CD14-positive monocyte (primary cell): ENCODE results near the gene SLC39A3. TPM values are rescaled to one million over a fixed set of nuclear protein-coding genes. Genes with fewer than 3 reads are reported as not detected.
A peak's percentile ranks its signal among the peaks of the same experiment; 100 is the strongest.

Experiments
- DNase-seq, 3 donors: peaks; one replicate each; pipeline ENCODE4 v3.0.0-alpha.2; 2011 to 2022
- H2AFZ ChIP-seq: 2 replicates; pipeline ENCODE4 v1.6.0; 2012; ENCODE audit warnings: mild to moderate bottlenecking, low read depth, low read length, inconsistent platforms; ENCODE audit not compliant: insufficient read depth, poor library complexity, severe bottlenecking
- H3K27ac ChIP-seq, 2 donors: 1 replicate in 1 of 2; 2 replicates in 1 of 2; pipeline ENCODE4 v1.5.1; 2012 to 2013; ENCODE audit warnings: low read length in 2 of 2, control low read depth in 1 of 2, inconsistent platforms in 1 of 2, low read depth in 1 of 2, mild to moderate bottlenecking in 1 of 2
- H3K27me3 ChIP-seq, 2 donors: one replicate each; pipeline versions ENCODE4 v1.6.0 to v1.6.1; 2011 to 2013; ENCODE audit warnings: low read length in 2 of 2; ENCODE audit not compliant: control insufficient read depth in 2 of 2, insufficient read depth in 2 of 2
- H3K36me3 ChIP-seq, 2 donors: replicated peaks in 1 of 2; 1 replicate in 1 of 2; 2 replicates in 1 of 2; pipeline versions ENCODE4 v1.5.1 to v1.6.1; 2012 to 2013; ENCODE audit warnings: low read length in 2 of 2, control low read depth in 1 of 2, inconsistent platforms in 1 of 2, mild to moderate bottlenecking in 1 of 2; ENCODE audit not compliant: insufficient read depth in 2 of 2, control insufficient read depth in 1 of 2
- H3K4me1 ChIP-seq, 2 donors: 1 replicate in 1 of 2; 2 replicates in 1 of 2; pipeline versions ENCODE4 v1.5.1 to v1.6.1; 2012 to 2013; ENCODE audit warnings: low read length in 2 of 2, control low read depth in 1 of 2, inconsistent platforms in 1 of 2, mild to moderate bottlenecking in 1 of 2, moderate library complexity in 1 of 2; ENCODE audit not compliant: insufficient read depth in 2 of 2, control insufficient read depth in 1 of 2
- H3K4me2 ChIP-seq: replicated peaks from 2 replicates; pipeline ENCODE3; 2012; ENCODE audit warnings: low read length, moderate library complexity, mild to moderate bottlenecking; ENCODE audit not compliant: poor library complexity, severe bottlenecking; ENCODE audit errors: extremely low read depth
- H3K4me3 ChIP-seq, 3 experiments: fragments of 200-600 bp in 1 of 3; sonication (generic) in 1 of 3; replicated peaks in 1 of 3; 1 replicate in 2 of 3; 2 replicates in 1 of 3; pipeline ENCODE4 v1.5.1; 2011 to 2013; ENCODE audit warnings: low read length in 3 of 3, mild to moderate bottlenecking in 3 of 3, control low read depth in 2 of 3, low read depth in 2 of 3, inconsistent platforms in 1 of 3, moderate library complexity in 1 of 3
- H3K79me2 ChIP-seq: 2 replicates; pipeline ENCODE4 v1.6.0; 2012; ENCODE audit warnings: mild to moderate bottlenecking, control low read depth, inconsistent platforms, low read length, moderate library complexity; ENCODE audit not compliant: insufficient read depth
- H3K9ac ChIP-seq: 2 replicates; pipeline ENCODE4 v1.6.0; 2017; ENCODE audit warnings: low read length, mild to moderate bottlenecking; ENCODE audit not compliant: insufficient read depth, poor library complexity, severe bottlenecking
- H3K9me3 ChIP-seq, 2 donors: replicated peaks in 1 of 2; 1 replicate in 1 of 2; 2 replicates in 1 of 2; pipeline versions ENCODE4 v1.5.1 to v1.6.1; 2012 to 2013; ENCODE audit warnings: low read length in 2 of 2, control low read depth in 1 of 2; ENCODE audit not compliant: control insufficient read depth in 1 of 2, insufficient read depth in 1 of 2
- H4K20me1 ChIP-seq: 2 replicates; pipeline ENCODE4 v1.6.0; 2012; ENCODE audit warnings: mild to moderate bottlenecking, low read length, control low read depth, moderate library complexity; ENCODE audit not compliant: insufficient read depth
- H3K27ac Mint-ChIP-seq, 7 donors: one replicate each; pipeline ENCODE4 v1.8.0; 2020; ENCODE audit warnings: mild to moderate bottlenecking in 7 of 7, mixed read lengths in 7 of 7, moderate library complexity in 6 of 7, inconsistent platforms in 2 of 7
- H3K27me3 Mint-ChIP-seq, 3 donors: one replicate each; pipeline ENCODE4 v1.8.0; 2021 to 2022; ENCODE audit warnings: low read depth in 3 of 3, mild to moderate bottlenecking in 3 of 3, mixed read lengths in 3 of 3, moderate library complexity in 3 of 3, inconsistent platforms in 1 of 3
- H3K36me3 Mint-ChIP-seq, 2 donors: one replicate each; pipeline ENCODE4 v1.8.0; 2020; ENCODE audit warnings: mixed read lengths in 2 of 2, inconsistent platforms in 1 of 2, mild to moderate bottlenecking in 1 of 2
- H3K4me1 Mint-ChIP-seq: one replicate; pipeline ENCODE4 v1.8.0; 2020; ENCODE audit warnings: mild to moderate bottlenecking, mixed read lengths
- H3K4me3 Mint-ChIP-seq, 2 donors: one replicate each; pipeline ENCODE4 v1.8.0; 2020; ENCODE audit warnings: mild to moderate bottlenecking in 2 of 2, mixed read lengths in 2 of 2, moderate library complexity in 1 of 2
- H3K9me3 Mint-ChIP-seq, 7 donors: one replicate each; pipeline ENCODE4 v1.8.0; 2020 to 2022; ENCODE audit warnings: mixed read lengths in 7 of 7, mild to moderate bottlenecking in 6 of 7, moderate library complexity in 6 of 7, inconsistent platforms in 2 of 7
- WGBS: methylation state at CpG from one replicate; pipeline ENCODE4 v1.1.5; 2013; ENCODE audit warnings: missing lambda C conversion rate; ENCODE audit not compliant: insufficient coverage; 5-methylcytosine and 5-hydroxymethylcytosine counted together
- intact Hi-C, 2 donors: fragments of 100-400 bp; cut with micrococcal nuclease; formaldehyde crosslinking; loops; one replicate each; pipeline versions ENCODE4 v1.15.0 to v1.15.1; 2023
- polyA plus RNA-seq, 3 donors: library from polyadenylated mRNA; depleted of rRNA in 1 of 3; unstranded in 2 of 3; stranded (reverse) in 1 of 3; fragments of 300-500 nt in 2 of 3; fragments of >200 nt in 1 of 3; fragmentation: Illumina TruSeq in 2 of 3; gene quantifications; 1 replicate in 2 of 3; 2 replicates in 1 of 3; pipeline ENCODE4 v1.2.3, GENCODE V29; 2012 to 2021
- TF ChIP-seq, protein P1 (sequence below): fragments of 200-600 bp; IDR thresholded peaks from one replicate; pipeline ENCODE4 v1.8.0; 2022; ENCODE audit warnings: antibody characterized with exemption, mild to moderate bottlenecking

The SLC39A3 gene
- polyA plus RNA-seq, 3 donors: 14.2 to 39.5 (median 37.0) TPM

DNA sequence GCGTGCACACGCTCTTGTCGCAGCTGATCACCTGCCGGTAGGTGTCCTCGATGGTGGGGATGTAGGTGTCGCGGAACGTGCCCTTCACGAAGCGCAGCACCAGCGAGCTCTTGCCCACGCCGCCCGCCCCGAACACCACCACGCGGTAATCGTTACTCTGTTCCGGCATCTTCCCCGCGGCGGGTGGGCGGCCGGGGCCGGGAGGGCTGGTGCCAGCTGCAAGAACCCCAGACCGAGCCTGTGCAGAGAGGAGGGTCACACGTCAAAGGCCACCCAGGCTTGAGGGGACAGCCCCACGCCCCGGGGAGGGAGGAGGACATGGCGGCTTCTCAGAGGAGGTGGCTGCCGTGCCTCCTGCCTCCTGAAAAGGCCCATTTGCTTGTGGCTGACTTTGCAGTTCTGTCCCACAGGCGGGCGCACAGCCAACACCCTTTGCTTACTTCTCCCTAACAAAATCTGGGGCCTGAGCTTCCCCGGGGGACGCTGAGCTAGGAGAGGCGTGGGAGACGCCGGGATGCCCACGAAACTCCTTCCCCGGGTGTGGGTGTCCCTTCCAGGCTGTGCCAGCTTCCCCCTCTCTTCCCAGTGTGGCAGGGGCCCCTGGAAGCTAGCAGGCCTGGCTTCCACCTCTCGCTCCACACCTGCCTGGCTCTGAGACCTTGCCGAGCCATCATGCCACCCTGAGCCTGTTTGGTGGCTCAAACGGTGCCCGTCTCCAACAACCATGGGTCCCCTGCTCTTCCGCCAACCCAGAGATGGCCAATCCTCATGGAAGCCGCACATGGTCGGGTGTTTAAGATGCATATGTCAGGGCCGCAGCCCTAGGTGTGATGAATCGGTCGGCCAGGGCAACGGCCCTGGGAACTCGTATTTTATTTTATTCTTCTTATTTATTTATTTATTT is 21.9 kb downstream of the SLC39A3 start:
- no peaks in the 10 kb centered on the region for H3K36me3 Mint-ChIP-seq
- no peak for DNase-seq
- WGBS: 93% methylated on average over 43 of the region's 52 CpGs
- H3K4me1 Mint-ChIP-seq: peaks cover 7% of the 10 kb centered on the region
- no peaks in the 10 kb centered on the region for H4K20me1 ChIP-seq
- intact Hi-C loops: no loop called here
- peak overlapping the region in 1 of 7 donors; percentile 45 for H3K27ac Mint-ChIP-seq
- peaks cover 21 to 48% (median 32%) of the 10 kb centered on the region in 3 donors for H3K27me3 Mint-ChIP-seq
- H3K4me2 ChIP-seq: no peak overlapping the region
- H3K36me3 ChIP-seq: no peaks in the 10 kb centered on the region
- no peak overlapping the region for H3K4me3 ChIP-seq
- TF ChIP-seq, protein P1, sequence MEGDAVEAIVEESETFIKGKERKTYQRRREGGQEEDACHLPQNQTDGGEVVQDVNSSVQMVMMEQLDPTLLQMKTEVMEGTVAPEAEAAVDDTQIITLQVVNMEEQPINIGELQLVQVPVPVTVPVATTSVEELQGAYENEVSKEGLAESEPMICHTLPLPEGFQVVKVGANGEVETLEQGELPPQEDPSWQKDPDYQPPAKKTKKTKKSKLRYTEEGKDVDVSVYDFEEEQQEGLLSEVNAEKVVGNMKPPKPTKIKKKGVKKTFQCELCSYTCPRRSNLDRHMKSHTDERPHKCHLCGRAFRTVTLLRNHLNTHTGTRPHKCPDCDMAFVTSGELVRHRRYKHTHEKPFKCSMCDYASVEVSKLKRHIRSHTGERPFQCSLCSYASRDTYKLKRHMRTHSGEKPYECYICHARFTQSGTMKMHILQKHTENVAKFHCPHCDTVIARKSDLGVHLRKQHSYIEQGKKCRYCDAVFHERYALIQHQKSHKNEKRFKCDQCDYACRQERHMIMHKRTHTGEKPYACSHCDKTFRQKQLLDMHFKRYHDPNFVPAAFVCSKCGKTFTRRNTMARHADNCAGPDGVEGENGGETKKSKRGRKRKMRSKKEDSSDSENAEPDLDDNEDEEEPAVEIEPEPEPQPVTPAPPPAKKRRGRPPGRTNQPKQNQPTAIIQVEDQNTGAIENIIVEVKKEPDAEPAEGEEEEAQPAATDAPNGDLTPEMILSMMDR: no peak
- no peak overlapping the region for H3K9ac ChIP-seq
- H3K4me3 Mint-ChIP-seq: no peak overlapping the region
- no peak overlapping the region for H3K27ac ChIP-seq
- peaks cover 12 to 32% of the 10 kb centered on the region in 2 donors for H3K27me3 ChIP-seq
- peaks cover 14 to 21% of the 10 kb centered on the region in 2 donors for H3K9me3 ChIP-seq
- H3K79me2 ChIP-seq: no peaks in the 10 kb centered on the region
- H3K9me3 Mint-ChIP-seq: peaks cover 8 to 21% (median 17%) of the 10 kb centered on the region in 7 donors
- H3K4me1 ChIP-seq: peaks cover 5 to 10% of the 10 kb centered on the region in 2 donors
- no peak overlapping the region for H2AFZ ChIP-seq

DNA sequence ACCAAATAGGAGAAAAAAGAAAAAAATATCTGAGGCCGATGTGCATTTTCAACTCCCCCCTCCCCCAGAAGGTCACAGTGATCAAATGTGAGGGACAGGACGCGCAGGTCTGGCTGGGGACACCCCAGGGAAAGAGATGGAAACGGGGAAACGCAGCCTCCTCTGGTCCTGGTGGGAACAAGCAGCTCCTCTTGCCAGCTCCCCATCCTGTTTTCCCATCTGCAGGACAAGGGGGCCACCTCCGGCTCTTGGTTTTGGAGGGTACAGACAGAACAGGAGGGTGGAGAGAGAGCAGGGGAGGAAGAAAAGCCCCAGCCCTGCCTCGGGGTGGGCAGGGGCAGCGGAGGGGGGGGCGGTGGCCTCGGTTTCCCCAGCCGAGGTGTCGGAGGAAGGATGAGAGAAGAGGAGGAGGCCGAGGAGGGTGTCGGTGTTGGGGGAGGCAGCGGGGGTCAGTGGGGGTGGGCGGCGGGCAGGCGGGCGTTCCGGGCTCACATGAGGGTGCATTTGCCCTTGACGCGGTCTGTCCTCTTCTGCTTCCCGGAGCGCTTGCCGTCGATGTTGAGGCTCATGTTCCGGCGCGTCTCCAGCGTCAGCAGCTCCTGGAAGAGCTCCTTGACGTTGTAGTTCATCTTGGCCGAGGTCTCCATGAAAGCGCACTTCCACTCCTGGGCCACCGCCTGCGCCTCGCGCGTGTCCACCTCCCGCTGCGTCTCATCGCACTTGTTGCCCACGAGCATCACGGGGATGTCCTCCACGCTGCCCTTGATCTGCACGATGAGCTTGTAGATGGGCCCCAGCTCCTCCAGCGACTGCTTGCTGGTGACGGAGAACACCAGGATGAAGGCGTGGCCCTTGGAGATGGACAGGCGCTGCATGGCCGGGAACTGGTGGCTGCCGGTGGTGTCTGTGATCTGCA is 22.8 kb downstream of the SLC39A3 start:
- no peak overlapping the region for H3K27ac ChIP-seq
- WGBS: 95% methylated on average over 42 of the region's 51 CpGs

More for the DNA sequence above, 22.8 kb downstream of the SLC39A3 start:
- Histone ChIP-seq H3K27me3 (peaks cover 12 to 24% of the 10 kb centered on the region in 2 donors), H3K9me3 (peaks cover 14 to 21% of the 10 kb centered on the region in 2 donors), H3K79me2 (no peaks in the 10 kb centered on the region), H2AFZ (no peak overlapping the region), H3K4me3 (no peak overlapping the region), H3K4me1 (peaks cover 5 to 10% of the 10 kb centered on the region in 2 donors), H4K20me1 (no peaks in the 10 kb centered on the region), H3K9ac (no peak overlapping the region), H3K36me3 (no peaks in the 10 kb centered on the region), H3K4me2 (no peak overlapping the region)
- Mint-ChIP-seq H3K4me1 (peaks cover 7% of the 10 kb centered on the region), H3K36me3 (no peaks in the 10 kb centered on the region), H3K27me3 (peaks cover 21 to 42% (median 23%) of the 10 kb centered on the region in 3 donors), H3K27ac (no peak overlapping the region), H3K9me3 (peaks cover 13 to 25% (median 18%) of the 10 kb centered on the region in 7 donors), H3K4me3 (no peak overlapping the region)
- intact Hi-C loops: no loop called here
- DNase-seq: no peak
- TF ChIP-seq, protein P1: no peak
